DND-41 (cell line): ENCODE measurements around the gene GRIK3.

Experiments
- ATAC-seq: fragments of 200-7000 bp; cut with Tn5 transposase; 3 replicates; pipeline ENCODE4 v1.9.1; 2021; ENCODE audit warnings: low read depth; ENCODE audit not compliant: insufficient read depth
- DNase-seq: peaks from one replicate; pipeline ENCODE4 v3.0.0-alpha.2; 2020
- H2AFZ ChIP-seq: 2 replicates; pipeline ENCODE4 v1.6.0; 2012; ENCODE audit warnings: low read depth, low read length
- H3K27ac ChIP-seq: 2 replicates; pipeline ENCODE4 v1.5.1; 2012; ENCODE audit warnings: low read length, inconsistent platforms
- H3K27me3 ChIP-seq: fragments of 200-600 bp; sonication (generic); 2 replicates; pipeline ENCODE4 v1.6.0; 2012; ENCODE audit warnings: low read length, mild to moderate bottlenecking, inconsistent platforms; ENCODE audit not compliant: insufficient read depth, poor library complexity
- H3K36me3 ChIP-seq: 2 replicates; pipeline ENCODE4 v1.5.1; 2012; ENCODE audit warnings: low read length, inconsistent platforms; ENCODE audit not compliant: insufficient read depth
- H3K4me1 ChIP-seq: 2 replicates; pipeline ENCODE4 v1.5.1; 2012; ENCODE audit warnings: mild to moderate bottlenecking, low read length; ENCODE audit not compliant: insufficient read depth
- H3K4me2 ChIP-seq: 2 replicates; pipeline ENCODE4 v1.6.0; 2012; ENCODE audit warnings: mild to moderate bottlenecking, moderate library complexity, low read length, inconsistent platforms; ENCODE audit not compliant: insufficient read depth
- H3K4me3 ChIP-seq, 2 experiments: fragments of 200-600 bp in 1 of 2; shearing (Covaris generic) in 1 of 2; 2 replicates each; pipeline ENCODE4 v1.5.1; 2012 to 2016; ENCODE audit warnings: inconsistent platforms in 2 of 2, low read length in 2 of 2, mild to moderate bottlenecking in 2 of 2, low read depth in 1 of 2, moderate library complexity in 1 of 2
- H3K79me2 ChIP-seq: 2 replicates; pipeline ENCODE4 v1.6.0; 2012; ENCODE audit warnings: low read length, inconsistent platforms; ENCODE audit not compliant: insufficient read depth
- H3K9ac ChIP-seq: 2 replicates; pipeline ENCODE4 v1.6.0; 2012; ENCODE audit warnings: low read depth, mild to moderate bottlenecking, inconsistent platforms, low read length, moderate library complexity
- H3K9me3 ChIP-seq: 2 replicates; pipeline ENCODE4 v1.5.1; 2012; ENCODE audit warnings: low read length, moderate library complexity, mild to moderate bottlenecking, inconsistent platforms; ENCODE audit not compliant: insufficient read depth, severe bottlenecking
- H4K20me1 ChIP-seq: 2 replicates; pipeline ENCODE4 v1.6.0; 2012; ENCODE audit warnings: low read length; ENCODE audit not compliant: insufficient read depth
- CTCF ChIP-seq: IDR thresholded peaks from 2 replicates; pipeline ENCODE4 v1.5.1; 2012; ENCODE audit warnings: borderline replicate concordance, low read length, moderate library complexity, mild to moderate bottlenecking; ENCODE audit not compliant: poor library complexity, severe bottlenecking; ENCODE audit errors: extremely low read depth
- EZH2 ChIP-seq: IDR thresholded peaks from 3 replicates; pipeline ENCODE4 v1.6.1; 2012; ENCODE audit warnings: borderline replicate concordance, low read depth, mild to moderate bottlenecking, moderate library complexity, low read length, inconsistent platforms; ENCODE audit not compliant: severe bottlenecking

The GRIK3 gene

DNA sequence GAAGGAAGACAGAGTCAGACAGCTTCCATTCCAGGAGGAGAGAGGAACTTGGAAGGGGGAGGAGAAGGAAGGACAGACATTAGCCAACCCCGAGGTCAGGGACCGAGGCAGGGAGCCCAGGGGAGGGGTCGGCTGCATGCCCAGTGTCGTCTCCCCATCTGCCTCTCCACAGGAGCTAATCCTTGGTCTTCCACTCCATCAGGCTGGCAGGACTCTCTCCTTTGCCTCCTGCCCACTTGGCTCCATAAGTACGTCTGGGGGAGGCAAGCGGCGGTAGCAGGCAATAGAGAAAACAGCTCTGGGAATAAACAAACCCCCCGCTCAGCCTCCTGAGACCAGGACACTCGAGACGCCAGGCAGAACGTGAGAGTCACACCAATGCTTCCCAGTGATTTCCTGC lies 71.3 kb downstream of the GRIK3 start:
- DNase-seq (no peak), ATAC-seq (no peak)
- Histone ChIP-seq H3K4me2 (no peak overlapping the region), H4K20me1 (peaks cover 6% of the 10 kb centered on the region; the same call in 1 of the 2 replicates), H3K9ac (no peak overlapping the region), H3K36me3 (no peaks in the 10 kb centered on the region), H3K4me3 (no peak overlapping the region), H2AFZ (no peak overlapping the region), H3K27me3 (no peaks in the 10 kb centered on the region), H3K9me3 (no peaks in the 10 kb centered on the region), H3K27ac (no peak overlapping the region), H3K4me1 (no peaks in the 10 kb centered on the region), H3K79me2 (no peaks in the 10 kb centered on the region)
- TF ChIP-seq CTCF (no peak), EZH2 (no peak)

- no peak overlapping the region for H3K9ac ChIP-seq
- DNase-seq (no peak), ATAC-seq (no peak)
- no peaks in the 10 kb centered on the region for H3K9me3 ChIP-seq
- no peaks in the 10 kb centered on the region for H3K79me2 ChIP-seq
- no peaks in the 10 kb centered on the region for H3K27me3 ChIP-seq
- TF ChIP-seq EZH2, result no peak
- TF ChIP-seq CTCF, result no peak
- no peak overlapping the region for H3K4me3 ChIP-seq
- H4K20me1 ChIP-seq, result peaks cover 6% of the 10 kb centered on the region; the same call in 1 of the 2 replicates
- H3K4me1 ChIP-seq, result no peaks in the 10 kb centered on the region
- H2AFZ ChIP-seq, result no peak overlapping the region
- no peak overlapping the region for H3K4me2 ChIP-seq
- no peak overlapping the region for H3K27ac ChIP-seq
- H3K36me3 ChIP-seq, result no peaks in the 10 kb centered on the region
Observed at GRCh38 chr1:36961062-36961615, 73.2 kb downstream of the GRIK3 start.

- H4K20me1 ChIP-seq, result peaks cover 7% of the 10 kb centered on the region
- no peak overlapping the region for H3K4me3 ChIP-seq
- H3K4me2 ChIP-seq, result no peak overlapping the region
- no peak overlapping the region for H2AFZ ChIP-seq
- H3K4me1 ChIP-seq, result no peaks in the 10 kb centered on the region
- no peak for TF ChIP-seq CTCF
- no peak for TF ChIP-seq EZH2
- DNase-seq, result no peak
- H3K27ac ChIP-seq, result no peak overlapping the region
- H3K9ac ChIP-seq, result no peak overlapping the region
- no peaks in the 10 kb centered on the region for H3K36me3 ChIP-seq
- ATAC-seq, result no peak
- H3K79me2 ChIP-seq, result no peaks in the 10 kb centered on the region
- H3K9me3 ChIP-seq, result no peaks in the 10 kb centered on the region
- H3K27me3 ChIP-seq, result peaks cover 6% of the 10 kb centered on the region
Observed at GRCh38 chr1:36956570-36956969, 77.7 kb downstream of the GRIK3 start.

DNA sequence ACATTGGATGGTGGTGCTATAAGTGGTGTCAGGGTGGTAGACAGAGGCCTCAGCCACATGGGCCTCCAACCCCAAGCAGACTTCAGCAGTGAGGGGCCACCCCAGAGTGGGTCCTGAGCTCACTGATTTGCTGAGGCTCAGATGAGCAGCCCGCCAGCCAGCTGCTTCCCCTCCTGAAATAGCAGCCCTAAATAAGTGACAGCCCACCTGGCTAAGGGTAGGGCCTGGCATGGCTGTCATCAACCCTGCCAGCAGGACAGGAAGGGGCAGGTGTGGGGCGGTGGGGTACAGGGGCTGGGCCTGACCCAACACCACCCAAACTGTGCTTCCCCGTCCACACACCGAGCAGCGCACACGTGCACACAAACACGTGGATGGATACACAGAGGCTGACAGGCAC lies 79.3 kb downstream of the GRIK3 start:
- H3K36me3 ChIP-seq, result no peaks in the 10 kb centered on the region
- TF ChIP-seq EZH2, result no peak
- no peak for TF ChIP-seq CTCF
- H3K9ac ChIP-seq, result no peak overlapping the region
- H3K27me3 ChIP-seq, result peaks cover 6% of the 10 kb centered on the region
- H3K4me2 ChIP-seq, result no peak overlapping the region
- H3K9me3 ChIP-seq, result no peaks in the 10 kb centered on the region
- H3K4me3 ChIP-seq, result no peak overlapping the region
- DNase-seq (no peak), ATAC-seq (no peak)
- H3K27ac ChIP-seq, result no peak overlapping the region
- H4K20me1 ChIP-seq, result peaks cover 7% of the 10 kb centered on the region
- H3K79me2 ChIP-seq, result no peaks in the 10 kb centered on the region
- H3K4me1 ChIP-seq, result no peaks in the 10 kb centered on the region
- no peak overlapping the region for H2AFZ ChIP-seq
